ENCODE data around the gene DNAAF5.

DNAAF5 gene

DNA sequence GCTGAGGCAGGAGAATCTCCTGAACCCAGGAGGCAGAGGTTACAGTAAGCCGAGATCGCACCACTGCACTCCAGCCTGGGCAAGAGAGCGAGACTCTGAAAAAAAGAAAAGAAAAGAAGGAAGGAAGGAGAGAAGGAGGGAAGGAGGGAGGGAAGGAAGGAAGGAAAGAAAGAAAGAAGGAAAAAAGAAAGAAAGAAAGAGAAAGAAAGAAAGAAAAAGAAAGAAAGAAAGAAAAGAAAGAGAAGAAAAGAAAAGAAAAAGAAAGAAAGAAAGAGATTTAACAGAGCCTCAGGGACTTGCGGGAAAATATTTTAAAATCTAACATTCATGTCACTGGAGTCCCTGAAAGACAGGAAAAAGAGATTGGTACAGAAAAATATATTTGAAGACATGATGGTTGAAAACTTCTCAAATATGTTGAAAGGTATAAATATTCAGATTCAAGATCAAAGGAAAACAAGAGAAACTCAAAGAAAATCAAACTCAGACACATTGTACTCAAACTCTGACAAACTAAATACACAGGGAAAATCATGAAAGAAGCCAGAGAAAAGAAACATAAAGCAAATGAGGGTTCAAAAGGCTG lies 25.3 kb upstream of the DNAAF5 start:
- Histone ChIP-seq H3K4me1 (no peaks in the 10 kb centered on the region), H3K36me3 (no peaks in the 10 kb centered on the region), H3K9me3 (no peaks in the 10 kb centered on the region; the same call in 1 of the 2 replicates), H3K4me3 (ENCODE audit: low read depth, low read length) (no peak overlapping the region), H3K27me3 (no peaks in the 10 kb centered on the region)
- DNase-seq = no peak
- TF ChIP-seq, protein P1, sequence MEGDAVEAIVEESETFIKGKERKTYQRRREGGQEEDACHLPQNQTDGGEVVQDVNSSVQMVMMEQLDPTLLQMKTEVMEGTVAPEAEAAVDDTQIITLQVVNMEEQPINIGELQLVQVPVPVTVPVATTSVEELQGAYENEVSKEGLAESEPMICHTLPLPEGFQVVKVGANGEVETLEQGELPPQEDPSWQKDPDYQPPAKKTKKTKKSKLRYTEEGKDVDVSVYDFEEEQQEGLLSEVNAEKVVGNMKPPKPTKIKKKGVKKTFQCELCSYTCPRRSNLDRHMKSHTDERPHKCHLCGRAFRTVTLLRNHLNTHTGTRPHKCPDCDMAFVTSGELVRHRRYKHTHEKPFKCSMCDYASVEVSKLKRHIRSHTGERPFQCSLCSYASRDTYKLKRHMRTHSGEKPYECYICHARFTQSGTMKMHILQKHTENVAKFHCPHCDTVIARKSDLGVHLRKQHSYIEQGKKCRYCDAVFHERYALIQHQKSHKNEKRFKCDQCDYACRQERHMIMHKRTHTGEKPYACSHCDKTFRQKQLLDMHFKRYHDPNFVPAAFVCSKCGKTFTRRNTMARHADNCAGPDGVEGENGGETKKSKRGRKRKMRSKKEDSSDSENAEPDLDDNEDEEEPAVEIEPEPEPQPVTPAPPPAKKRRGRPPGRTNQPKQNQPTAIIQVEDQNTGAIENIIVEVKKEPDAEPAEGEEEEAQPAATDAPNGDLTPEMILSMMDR (IDR thresholded peaks at IDR 0.05; ENCODE audit: low read depth, low read length) = no peak

DNA sequence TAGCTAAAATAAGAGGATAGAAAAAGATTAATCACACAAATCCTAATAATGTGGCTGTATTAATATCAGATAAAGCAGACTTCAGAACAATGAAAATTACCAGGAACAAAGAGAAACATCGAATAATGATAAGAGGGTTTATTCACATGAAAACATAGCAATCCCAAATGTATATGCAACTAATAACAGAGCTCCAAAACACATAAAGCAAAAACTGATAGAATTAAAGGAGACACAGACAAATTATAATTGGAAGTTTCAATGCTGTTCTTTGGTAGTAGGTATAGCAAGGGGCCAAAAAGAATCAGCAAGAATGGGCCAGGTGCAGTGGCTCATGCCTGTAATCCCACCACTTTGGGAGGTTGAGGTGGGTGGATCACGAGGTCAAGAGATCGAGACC lies 23.4 kb upstream of the DNAAF5 start:
- Histone ChIP-seq H3K9me3 (no peaks in the 10 kb centered on the region; the same call in 1 of the 2 replicates), H3K27me3 (no peaks in the 10 kb centered on the region), H3K4me3 (ENCODE audit: low read depth, low read length) (no peak overlapping the region), H3K4me1 (no peaks in the 10 kb centered on the region), H3K36me3 (no peaks in the 10 kb centered on the region)
- no peak for DNase-seq
- TF ChIP-seq, protein P1 (IDR thresholded peaks at IDR 0.05; ENCODE audit: low read depth, low read length) = no peak

DNA sequence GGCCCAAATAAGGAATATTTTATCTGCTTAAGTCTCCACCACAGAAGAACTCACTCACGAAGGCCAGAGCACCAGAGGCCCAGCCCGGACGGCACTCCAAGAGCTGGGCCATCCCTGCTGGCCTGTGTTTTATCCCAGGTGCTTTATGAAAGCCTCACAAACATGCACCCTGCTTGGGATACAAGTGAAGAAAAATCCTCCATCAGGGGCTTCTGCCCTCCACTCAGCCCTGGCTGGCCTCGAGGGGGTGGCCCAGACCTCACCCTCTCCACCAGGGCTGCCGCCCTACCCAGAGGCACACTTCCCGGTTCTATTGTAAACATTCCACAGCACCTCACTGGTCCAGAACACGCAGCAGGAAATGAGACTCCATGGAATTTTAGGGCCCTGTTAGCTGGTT lies 19.8 kb upstream of the DNAAF5 start:
- no peak overlapping the region for H3K4me3 ChIP-seq (ENCODE audit: low read depth, low read length)
- no peaks in the 10 kb centered on the region; the same call in 1 of the 2 replicates for H3K9me3 ChIP-seq
- no peaks in the 10 kb centered on the region for H3K27me3 ChIP-seq
- DNase-seq = no peak
- TF ChIP-seq, protein P1 (IDR thresholded peaks at IDR 0.05; ENCODE audit: low read depth, low read length) = no peak
- no peaks in the 10 kb centered on the region for H3K4me1 ChIP-seq
- no peaks in the 10 kb centered on the region for H3K36me3 ChIP-seq

DNA sequence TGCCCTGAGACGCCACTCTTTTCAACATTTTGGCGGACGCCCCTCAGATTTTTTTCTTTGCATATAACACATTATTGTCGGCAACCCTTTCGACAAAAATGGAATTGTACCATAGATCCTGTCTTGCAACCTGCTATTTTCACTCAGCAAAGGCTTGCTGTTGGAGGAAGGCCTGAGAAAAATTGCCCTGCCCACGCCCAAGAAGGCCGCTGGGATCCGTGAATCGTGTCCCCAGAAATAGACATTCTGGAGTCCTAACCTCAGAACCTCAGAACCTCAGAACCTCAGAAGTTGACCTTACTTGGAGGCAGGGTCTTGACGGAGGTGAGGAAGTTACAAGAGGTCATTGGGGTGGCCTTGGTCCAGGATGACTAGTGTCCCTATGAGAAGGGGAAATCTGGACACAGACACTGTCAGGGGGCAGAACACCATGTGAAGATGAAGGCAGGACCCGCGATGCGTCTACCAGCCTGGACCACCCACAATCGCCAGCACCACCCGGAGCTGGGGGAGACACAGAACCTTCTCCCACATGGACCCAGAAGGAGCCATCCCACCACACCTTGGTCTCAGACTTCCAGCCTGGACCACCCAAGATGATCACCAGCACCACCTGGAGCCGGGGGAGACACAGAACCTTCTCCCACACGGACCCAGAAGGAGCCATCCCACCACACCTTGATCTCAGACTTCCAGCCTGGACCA lies 19.1 kb upstream of the DNAAF5 start:
- Histone ChIP-seq H3K4me3 (ENCODE audit: low read depth, low read length) (no peak overlapping the region), H3K9me3 (no peaks in the 10 kb centered on the region; the same call in 1 of the 2 replicates), H3K4me1 (no peaks in the 10 kb centered on the region), H3K27me3 (no peaks in the 10 kb centered on the region), H3K36me3 (no peaks in the 10 kb centered on the region)
- TF ChIP-seq, protein P1 (IDR thresholded peaks at IDR 0.05; ENCODE audit: low read depth, low read length) = no peak
- DNase-seq = no peak

DNA sequence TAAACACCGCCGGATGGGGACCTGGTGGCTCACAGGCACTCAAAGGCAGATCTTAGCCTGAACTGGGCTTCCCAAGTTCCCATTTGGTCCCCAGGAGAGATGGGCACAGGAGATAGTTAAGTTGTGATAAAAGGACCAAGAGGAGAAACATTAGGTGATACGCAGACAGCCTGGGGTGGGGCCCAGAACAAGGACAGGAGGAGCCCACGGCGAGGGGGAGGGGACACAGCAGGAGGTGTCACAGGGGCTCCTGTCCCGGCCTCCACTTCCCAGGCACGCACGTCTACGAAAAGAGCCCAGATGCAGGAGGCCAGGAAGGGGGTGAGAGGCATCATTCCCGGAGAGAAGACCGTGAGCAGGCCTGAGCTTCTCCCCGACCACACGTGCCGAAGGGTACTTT lies 16.3 kb upstream of the DNAAF5 start:
- H3K36me3 ChIP-seq = no peaks in the 10 kb centered on the region
- no peak for DNase-seq
- TF ChIP-seq, protein P1 (IDR thresholded peaks at IDR 0.05; ENCODE audit: low read depth, low read length) = no peak
- no peaks in the 10 kb centered on the region for H3K4me1 ChIP-seq
- H3K27me3 ChIP-seq = peaks cover 2% of the 10 kb centered on the region; the same call in 1 of the 2 replicates
- H3K9me3 ChIP-seq = no peaks in the 10 kb centered on the region
- H3K4me3 ChIP-seq (ENCODE audit: low read depth, low read length) = no peak overlapping the region

Data from BE2C (cell line).